Peyer's patch (tissue), 4 donors: Measurements from ENCODE around the gene RALB.

ENCODE experiments used
- CTCF ChIP-seq, 6 experiments: fragments of 450-650 bp in 4 of 6; fragments of 200-600 bp in 2 of 6; sonication (generic) in 1 of 6; IDR thresholded peaks; one replicate each; pipeline ENCODE4 v1.5.1; 2017 to 2019; ENCODE audit warnings: antibody characterized with exemption in 6 of 6, mild to moderate bottlenecking in 3 of 6, moderate library complexity in 1 of 6
- POLR2A ChIP-seq, 2 donors: fragments of 450-650 bp; IDR thresholded peaks; one replicate each; pipeline ENCODE4 v1.5.1; 2017; ENCODE audit warnings: antibody characterized with exemption in 2 of 2, mild to moderate bottlenecking in 2 of 2, moderate library complexity in 2 of 2

GRCh38 chr2:120208381-120209353 is 44.0 kb upstream of the RALB start:
- TF ChIP-seq CTCF (IDR thresholded peaks at IDR 0.05) (no peak), POLR2A (IDR thresholded peaks at IDR 0.05) (no peak)
